ENCODE data around the gene MTFR2. TPM values are rescaled to one million over a fixed set of nuclear protein-coding genes. Genes with fewer than 3 reads are reported as not detected.

MTFR2 gene
- total and polyA plus RNA-seq, 2 of the 13 experiments (the other 11 are each of a cell fraction or from before 2014, with no cell fraction given) = 6.7 to 10.7 TPM

DNA sequence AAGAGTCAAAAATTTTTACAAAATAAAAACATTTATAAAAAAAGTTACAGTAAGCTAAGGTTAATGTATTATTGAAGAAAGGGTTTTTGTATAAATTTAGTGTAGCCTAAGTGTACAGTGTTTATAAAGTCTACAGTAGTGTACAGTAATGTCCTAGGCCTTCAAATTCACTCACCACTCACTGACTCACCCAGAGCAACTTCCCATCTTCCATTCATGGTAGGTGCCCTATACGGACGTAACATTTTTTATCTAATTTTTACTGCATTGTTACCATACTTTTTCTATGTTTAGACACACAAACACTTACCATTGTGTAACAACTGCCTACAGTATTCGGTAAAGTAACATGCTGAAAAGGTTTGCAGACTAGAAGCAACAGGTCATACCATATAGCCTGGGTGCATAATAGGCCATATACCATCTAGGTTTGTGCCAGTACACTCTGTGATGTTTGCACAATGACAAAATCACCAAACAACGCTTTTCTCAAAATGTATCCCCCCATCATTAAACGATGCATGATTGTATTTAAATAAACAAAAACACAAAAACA, 6.0 kb downstream of the MTFR2 start (continued):
- TF ChIP-seq, protein P1, sequence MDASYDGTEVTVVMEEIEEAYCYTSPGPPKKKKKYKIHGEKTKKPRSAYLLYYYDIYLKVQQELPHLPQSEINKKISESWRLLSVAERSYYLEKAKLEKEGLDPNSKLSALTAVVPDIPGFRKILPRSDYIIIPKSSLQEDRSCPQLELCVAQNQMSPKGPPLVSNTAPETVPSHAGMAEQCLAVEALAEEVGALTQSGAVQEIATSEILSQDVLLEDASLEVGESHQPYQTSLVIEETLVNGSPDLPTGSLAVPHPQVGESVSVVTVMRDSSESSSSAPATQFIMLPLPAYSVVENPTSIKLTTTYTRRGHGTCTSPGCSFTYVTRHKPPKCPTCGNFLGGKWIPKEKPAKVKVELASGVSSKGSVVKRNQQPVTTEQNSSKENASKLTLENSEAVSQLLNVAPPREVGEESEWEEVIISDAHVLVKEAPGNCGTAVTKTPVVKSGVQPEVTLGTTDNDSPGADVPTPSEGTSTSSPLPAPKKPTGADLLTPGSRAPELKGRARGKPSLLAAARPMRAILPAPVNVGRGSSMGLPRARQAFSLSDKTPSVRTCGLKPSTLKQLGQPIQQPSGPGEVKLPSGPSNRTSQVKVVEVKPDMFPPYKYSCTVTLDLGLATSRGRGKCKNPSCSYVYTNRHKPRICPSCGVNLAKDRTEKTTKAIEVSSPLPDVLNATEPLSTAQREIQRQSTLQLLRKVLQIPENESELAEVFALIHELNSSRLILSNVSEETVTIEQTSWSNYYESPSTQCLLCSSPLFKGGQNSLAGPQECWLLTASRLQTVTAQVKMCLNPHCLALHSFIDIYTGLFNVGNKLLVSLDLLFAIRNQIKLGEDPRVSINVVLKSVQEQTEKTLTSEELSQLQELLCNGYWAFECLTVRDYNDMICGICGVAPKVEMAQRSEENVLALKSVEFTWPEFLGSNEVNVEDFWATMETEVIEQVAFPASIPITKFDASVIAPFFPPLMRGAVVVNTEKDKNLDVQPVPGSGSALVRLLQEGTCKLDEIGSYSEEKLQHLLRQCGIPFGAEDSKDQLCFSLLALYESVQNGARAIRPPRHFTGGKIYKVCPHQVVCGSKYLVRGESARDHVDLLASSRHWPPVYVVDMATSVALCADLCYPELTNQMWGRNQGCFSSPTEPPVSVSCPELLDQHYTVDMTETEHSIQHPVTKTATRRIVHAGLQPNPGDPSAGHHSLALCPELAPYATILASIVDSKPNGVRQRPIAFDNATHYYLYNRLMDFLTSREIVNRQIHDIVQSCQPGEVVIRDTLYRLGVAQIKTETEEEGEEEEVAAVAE (CRISPR knock-in tag; IDR thresholded peaks at IDR 0.05; ENCODE audit: borderline replicate concordance) = no peak
- TF ChIP-seq, protein P2, sequence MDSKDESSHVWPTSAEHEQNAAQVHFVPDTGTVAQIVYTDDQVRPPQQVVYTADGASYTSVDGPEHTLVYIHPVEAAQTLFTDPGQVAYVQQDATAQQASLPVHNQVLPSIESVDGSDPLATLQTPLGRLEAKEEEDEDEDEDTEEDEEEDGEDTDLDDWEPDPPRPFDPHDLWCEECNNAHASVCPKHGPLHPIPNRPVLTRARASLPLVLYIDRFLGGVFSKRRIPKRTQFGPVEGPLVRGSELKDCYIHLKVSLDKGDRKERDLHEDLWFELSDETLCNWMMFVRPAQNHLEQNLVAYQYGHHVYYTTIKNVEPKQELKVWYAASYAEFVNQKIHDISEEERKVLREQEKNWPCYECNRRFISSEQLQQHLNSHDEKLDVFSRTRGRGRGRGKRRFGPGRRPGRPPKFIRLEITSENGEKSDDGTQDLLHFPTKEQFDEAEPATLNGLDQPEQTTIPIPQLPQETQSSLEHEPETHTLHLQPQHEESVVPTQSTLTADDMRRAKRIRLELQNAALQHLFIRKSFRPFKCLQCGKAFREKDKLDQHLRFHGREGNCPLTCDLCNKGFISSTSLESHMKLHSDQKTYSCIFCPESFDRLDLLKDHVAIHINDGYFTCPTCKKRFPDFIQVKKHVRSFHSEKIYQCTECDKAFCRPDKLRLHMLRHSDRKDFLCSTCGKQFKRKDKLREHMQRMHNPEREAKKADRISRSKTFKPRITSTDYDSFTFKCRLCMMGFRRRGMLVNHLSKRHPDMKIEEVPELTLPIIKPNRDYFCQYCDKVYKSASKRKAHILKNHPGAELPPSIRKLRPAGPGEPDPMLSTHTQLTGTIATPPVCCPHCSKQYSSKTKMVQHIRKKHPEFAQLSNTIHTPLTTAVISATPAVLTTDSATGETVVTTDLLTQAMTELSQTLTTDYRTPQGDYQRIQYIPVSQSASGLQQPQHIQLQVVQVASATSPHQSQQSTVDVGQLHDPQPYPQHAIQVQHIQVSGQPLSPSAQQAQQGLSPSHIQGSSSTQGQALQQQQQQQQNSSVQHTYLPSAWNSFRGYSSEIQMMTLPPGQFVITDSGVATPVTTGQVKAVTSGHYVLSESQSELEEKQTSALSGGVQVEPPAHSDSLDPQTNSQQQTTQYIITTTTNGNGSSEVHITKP (CRISPR knock-in tag; IDR thresholded peaks at IDR 0.05; ENCODE audit: low read depth) = no peak
- no peak for TF ChIP-seq GABPB1 (CRISPR knock-in tag; IDR thresholded peaks at IDR 0.05)
- TF ChIP-seq POLR2AphosphoS2 (IDR thresholded peaks at IDR 0.05; ENCODE audit: low read depth, low read length) = no peak
- TF ChIP-seq, protein P3, sequence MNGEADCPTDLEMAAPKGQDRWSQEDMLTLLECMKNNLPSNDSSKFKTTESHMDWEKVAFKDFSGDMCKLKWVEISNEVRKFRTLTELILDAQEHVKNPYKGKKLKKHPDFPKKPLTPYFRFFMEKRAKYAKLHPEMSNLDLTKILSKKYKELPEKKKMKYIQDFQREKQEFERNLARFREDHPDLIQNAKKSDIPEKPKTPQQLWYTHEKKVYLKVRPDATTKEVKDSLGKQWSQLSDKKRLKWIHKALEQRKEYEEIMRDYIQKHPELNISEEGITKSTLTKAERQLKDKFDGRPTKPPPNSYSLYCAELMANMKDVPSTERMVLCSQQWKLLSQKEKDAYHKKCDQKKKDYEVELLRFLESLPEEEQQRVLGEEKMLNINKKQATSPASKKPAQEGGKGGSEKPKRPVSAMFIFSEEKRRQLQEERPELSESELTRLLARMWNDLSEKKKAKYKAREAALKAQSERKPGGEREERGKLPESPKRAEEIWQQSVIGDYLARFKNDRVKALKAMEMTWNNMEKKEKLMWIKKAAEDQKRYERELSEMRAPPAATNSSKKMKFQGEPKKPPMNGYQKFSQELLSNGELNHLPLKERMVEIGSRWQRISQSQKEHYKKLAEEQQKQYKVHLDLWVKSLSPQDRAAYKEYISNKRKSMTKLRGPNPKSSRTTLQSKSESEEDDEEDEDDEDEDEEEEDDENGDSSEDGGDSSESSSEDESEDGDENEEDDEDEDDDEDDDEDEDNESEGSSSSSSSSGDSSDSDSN (CRISPR knock-in tag; IDR thresholded peaks at IDR 0.05) = no peak
- no peak for TF ChIP-seq NPAS2 (CRISPR knock-in tag; IDR thresholded peaks at IDR 0.05; ENCODE audit: borderline replicate concordance)
- no peak for TF ChIP-seq IKZF4 (CRISPR knock-in tag; IDR thresholded peaks at IDR 0.05; ENCODE audit: borderline replicate concordance, low read depth, not compliant biosample characterization)
- no peak for TF ChIP-seq ZNF7 (CRISPR knock-in tag; IDR thresholded peaks at IDR 0.05)

Measured in HepG2 (cell line).